Measurements from ENCODE around the gene NAPB. TPM values are rescaled to one million over a fixed set of nuclear protein-coding genes. Genes with fewer than 3 reads are reported as not detected.

Gene NAPB
- total RNA-seq, 4 donors from 2014 or later: 7.4 to 13.9 (median 11.9) TPM

- DNase-seq: no peak
- Histone ChIP-seq H3K27ac (no peak overlapping the region), H3K4me1 (no peaks in the 10 kb centered on the region), H3K36me3 (peaks cover 0 to 85% (median 0%) of the 10 kb centered on the region in 3 donors), H3K4me3 (no peak overlapping the region), H3K27me3 (no peaks in the 10 kb centered on the region), H3K9me3 (no peaks in the 10 kb centered on the region)
- no peak for TF ChIP-seq CTCF (IDR thresholded peaks at IDR 0.05)
- no peak for TF ChIP-seq POLR2A (IDR thresholded peaks at IDR 0.05)
Measured at GRCh38 chr20:23375827-23376226, 45.5 kb downstream of the NAPB start.

GRCh38 chr20:23374441-23374840 is 46.8 kb downstream of the NAPB start:
- peaks cover 0 to 87% (median 0%) of the 10 kb centered on the region in 3 donors for H3K36me3 ChIP-seq
- H3K27me3 ChIP-seq: no peaks in the 10 kb centered on the region
- H3K9me3 ChIP-seq: no peaks in the 10 kb centered on the region
- no peak for TF ChIP-seq POLR2A (IDR thresholded peaks at IDR 0.05)
- no peak overlapping the region for H3K27ac ChIP-seq
- no peak overlapping the region for H3K4me3 ChIP-seq
- DNase-seq: no peak
- no peaks in the 10 kb centered on the region for H3K4me1 ChIP-seq

GRCh38 chr20:23371496-23371895 is 49.8 kb downstream of the NAPB start:
- Histone ChIP-seq H3K4me3 (no peak overlapping the region), H3K36me3 (peaks cover 0 to 69% (median 0%) of the 10 kb centered on the region in 3 donors), H3K27ac (no peak overlapping the region), H3K4me1 (peaks cover 0 to 6% (median 0%) of the 10 kb centered on the region in 4 donors), H3K27me3 (no peaks in the 10 kb centered on the region), H3K9me3 (no peaks in the 10 kb centered on the region)
- TF ChIP-seq CTCF (IDR thresholded peaks at IDR 0.05) (no peak), POLR2A (IDR thresholded peaks at IDR 0.05) (no peak)
- no peak for DNase-seq

- Histone ChIP-seq H3K27ac (no peak overlapping the region), H3K36me3 (peaks cover 0 to 64% (median 0%) of the 10 kb centered on the region in 3 donors), H3K4me3 (no peak overlapping the region), H3K9me3 (no peaks in the 10 kb centered on the region), H3K4me1 (peaks cover 0 to 10% (median 2%) of the 10 kb centered on the region in 4 donors), H3K27me3 (no peaks in the 10 kb centered on the region)
- no peak for DNase-seq
- TF ChIP-seq CTCF (IDR thresholded peaks at IDR 0.05) (no peak), POLR2A (IDR thresholded peaks at IDR 0.05) (no peak)
Measured at GRCh38 chr20:23370873-23371272, 50.4 kb downstream of the NAPB start.

GRCh38 chr20:23370274-23370673 is 51.0 kb downstream of the NAPB start:
- H3K4me3 ChIP-seq: no peak overlapping the region
- H3K27ac ChIP-seq: no peak overlapping the region
- peaks cover 0 to 64% (median 0%) of the 10 kb centered on the region in 3 donors for H3K36me3 ChIP-seq
- no peak for TF ChIP-seq CTCF (IDR thresholded peaks at IDR 0.05)
- TF ChIP-seq POLR2A (IDR thresholded peaks at IDR 0.05): no peak
- no peaks in the 10 kb centered on the region for H3K27me3 ChIP-seq
- H3K4me1 ChIP-seq: peaks cover 0 to 12% (median 6%) of the 10 kb centered on the region in 4 donors
- no peak for DNase-seq
- no peaks in the 10 kb centered on the region for H3K9me3 ChIP-seq

- Histone ChIP-seq H3K4me1 (peaks cover 0 to 12% (median 6%) of the 10 kb centered on the region in 4 donors), H3K9me3 (no peaks in the 10 kb centered on the region), H3K4me3 (no peak overlapping the region), H3K27ac (no peak overlapping the region), H3K27me3 (no peaks in the 10 kb centered on the region), H3K36me3 (peaks cover 0 to 67% (median 0%) of the 10 kb centered on the region in 3 donors)
- TF ChIP-seq CTCF (IDR thresholded peaks at IDR 0.05): no peak
- no peak for TF ChIP-seq POLR2A (IDR thresholded peaks at IDR 0.05)
- DNase-seq: no peak
Measured at GRCh38 chr20:23369072-23369823, 52.0 kb downstream of the NAPB start.
